Activated naive CD8-positive, alpha-beta T cell treated with anti-CD3 and anti-CD28 coated beads, Interleukin-2, amount 50 U/mL, for 16 hours (primary cell): ENCODE measurements around the gene DDX31.

Experiments
- DNase-seq: peaks from one replicate; pipeline ENCODE4 v3.0.0-alpha.2; 2020; ENCODE audit warnings: low read depth, low spot score

DDX31 gene

GRCh38 chr9:132637351-132637750 lies 32.4 kb downstream of the DDX31 start:
- DNase-seq = no peak

GRCh38 chr9:132634327-132634726 lies 35.5 kb downstream of the DDX31 start:
- DNase-seq = no peak

GRCh38 chr9:132632413-132633129 lies 37.2 kb downstream of the DDX31 start:
- no peak for DNase-seq

DNA sequence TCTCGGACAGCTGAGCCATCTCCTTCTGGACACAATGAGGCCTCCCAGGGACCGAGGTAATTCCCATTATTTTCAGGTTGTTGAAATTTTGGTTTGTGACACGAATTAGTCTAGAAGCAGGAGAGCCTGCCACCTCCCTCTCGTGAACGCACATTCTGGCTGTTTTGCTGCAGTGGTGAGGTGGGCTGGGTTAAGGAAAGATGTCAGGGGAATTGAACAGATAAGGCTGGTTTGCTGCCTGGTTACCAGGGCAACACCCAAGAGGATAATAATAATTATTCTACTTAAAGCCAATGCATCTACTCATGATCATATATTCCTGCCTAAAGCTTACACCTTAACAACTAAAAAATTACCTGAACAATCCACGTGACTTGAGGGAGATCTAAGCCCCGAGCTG lies 38.1 kb downstream of the DDX31 start:
- DNase-seq = no peak

DNA sequence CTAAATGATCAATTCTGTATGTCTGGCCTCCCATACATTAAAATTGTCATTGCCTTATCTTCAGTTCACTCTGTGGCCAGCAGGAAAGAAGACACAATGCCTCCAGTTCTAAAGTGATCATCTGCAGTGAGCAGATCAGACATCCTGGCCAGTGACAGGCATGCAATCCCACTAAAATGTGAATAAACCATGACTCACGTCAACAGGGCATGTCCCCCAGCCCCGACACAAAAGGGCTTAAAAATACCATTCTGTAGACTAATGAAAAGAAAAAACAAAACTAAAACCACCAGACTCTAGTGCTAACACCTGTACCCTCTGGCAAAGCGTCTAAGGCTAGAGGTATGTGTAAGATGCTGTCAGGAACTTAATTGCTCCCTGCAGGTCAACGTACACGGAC lies 38.5 kb downstream of the DDX31 start:
- no peak for DNase-seq

DNA sequence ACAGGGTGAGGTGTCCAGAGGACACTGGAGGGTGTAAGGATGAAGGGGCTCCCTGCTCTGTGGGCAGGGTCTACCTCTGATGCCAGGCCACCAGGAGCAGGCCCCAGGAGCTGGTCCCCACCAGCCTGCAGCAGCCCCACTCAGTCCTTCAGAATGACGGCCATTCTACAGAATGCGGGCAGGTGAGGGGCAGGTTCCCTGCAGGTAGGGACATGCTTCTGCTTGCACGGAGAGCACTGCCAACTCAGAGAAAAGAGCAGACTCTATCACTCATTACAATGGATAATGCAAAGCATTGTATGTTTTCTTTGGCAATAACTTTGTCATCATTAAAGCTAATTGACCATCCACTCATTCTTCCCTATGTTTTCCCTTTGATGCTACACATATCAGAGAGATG lies 39.0 kb downstream of the DDX31 start:
- DNase-seq = no peak

GRCh38 chr9:132630116-132630515 lies 39.7 kb downstream of the DDX31 start:
- no peak for DNase-seq

DNA sequence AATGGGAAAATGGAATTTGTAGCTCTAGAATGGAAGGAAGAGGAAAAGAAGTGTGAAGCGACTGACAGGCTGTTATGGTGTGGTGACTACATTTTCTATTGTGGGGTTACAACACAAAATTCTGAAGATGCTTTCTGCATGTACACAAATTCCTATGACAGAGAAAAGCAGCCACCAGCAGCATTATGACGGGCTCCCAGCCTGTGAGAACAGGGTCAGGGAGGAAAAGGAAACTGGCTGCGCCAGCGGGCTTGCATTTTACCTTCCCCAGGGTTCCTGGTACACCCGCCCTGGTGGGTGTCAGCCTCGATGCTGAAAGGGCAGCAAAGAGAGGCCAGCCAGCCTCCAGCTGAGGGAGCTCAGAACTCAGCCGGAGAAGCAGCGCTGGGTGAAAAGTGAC lies 41.0 kb downstream of the DDX31 start:
- no peak for DNase-seq

GRCh38 chr9:132627594-132627993 lies 42.2 kb downstream of the DDX31 start:
- no peak for DNase-seq

DNA sequence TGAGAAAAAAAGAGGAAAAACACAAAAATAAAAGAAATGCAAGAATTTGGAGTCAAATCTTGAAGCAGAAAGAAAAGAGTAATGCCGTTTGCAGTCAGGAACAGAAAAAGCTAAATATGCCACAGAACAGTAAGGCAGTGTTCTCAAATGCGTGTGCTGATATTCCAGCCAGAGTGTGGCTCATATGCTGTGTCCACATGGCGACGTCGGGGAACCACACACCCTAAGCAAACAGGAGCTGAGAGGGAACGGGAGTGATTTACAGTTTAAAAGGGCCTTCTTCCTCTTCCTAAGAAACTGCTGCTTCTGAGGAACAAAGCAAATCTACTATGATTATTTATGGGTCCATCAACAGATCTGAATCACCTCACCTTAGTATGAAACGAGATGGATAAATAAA lies 42.7 kb downstream of the DDX31 start:
- DNase-seq = no peak

- DNase-seq = no peak
Observed at GRCh38 chr9:132626285-132626684, 43.5 kb downstream of the DDX31 start.

DNA sequence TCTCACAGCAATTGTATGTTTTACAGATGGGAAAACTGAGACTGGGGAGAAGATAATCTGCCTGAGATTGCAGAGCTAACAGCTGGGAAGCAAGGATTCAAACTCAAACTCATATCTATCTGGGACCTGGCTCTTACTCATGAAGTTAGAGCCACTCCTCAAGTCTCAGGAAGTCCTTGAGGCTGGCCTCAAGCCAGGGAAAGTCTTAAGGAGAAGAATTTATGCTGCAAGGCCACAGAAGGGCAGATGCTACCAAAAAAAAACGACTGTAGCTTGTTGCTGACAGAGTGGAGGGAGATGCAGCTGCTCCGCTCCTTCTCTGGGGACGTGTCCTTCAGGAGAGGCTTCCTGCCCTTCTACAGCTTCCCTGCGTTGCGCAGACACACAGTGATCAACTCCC lies 47.6 kb downstream of the DDX31 start:
- no peak for DNase-seq

DNA sequence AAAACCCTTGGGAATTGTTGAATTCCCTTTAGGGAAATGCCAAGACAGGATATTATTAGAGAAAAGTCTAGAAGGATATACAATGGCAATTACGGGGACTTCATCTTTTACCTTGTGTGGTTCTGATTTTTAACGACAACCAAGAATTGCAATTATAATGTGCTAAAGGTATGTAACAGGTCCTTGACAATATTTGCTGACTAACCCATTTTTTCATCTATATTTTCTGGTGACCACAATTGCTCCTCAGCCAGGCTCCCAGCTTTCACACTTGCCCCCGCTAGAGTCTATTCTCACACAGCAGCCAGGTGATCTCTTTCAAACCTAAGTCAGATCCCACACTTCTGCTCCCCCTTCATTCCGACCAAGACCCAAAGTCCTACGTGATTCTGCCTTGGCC lies 53.1 kb downstream of the DDX31 start:
- DNase-seq = no peak

DNA sequence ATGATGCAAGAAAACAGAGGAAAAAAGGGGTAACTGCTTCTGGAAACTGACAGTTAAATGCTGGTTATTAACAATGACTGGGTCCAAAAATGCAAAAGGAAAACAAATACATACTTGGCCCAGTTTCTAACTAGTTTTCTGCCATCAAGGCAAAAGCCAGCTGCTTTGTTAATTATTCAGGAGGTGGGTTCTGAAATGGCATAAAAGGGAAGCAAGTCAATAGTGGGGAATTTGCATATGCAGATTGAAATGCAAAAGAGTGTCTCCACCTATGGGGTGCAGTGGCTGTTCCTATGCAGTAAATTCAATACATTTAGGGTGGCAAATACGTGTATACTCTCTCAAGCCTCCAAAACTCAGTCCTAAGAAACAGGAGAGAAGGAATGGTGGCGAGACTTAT lies 54.0 kb downstream of the DDX31 start:
- DNase-seq = no peak

- no peak for DNase-seq
Observed at GRCh38 chr9:132614324-132614723, 55.5 kb downstream of the DDX31 start.

GRCh38 chr9:132610661-132611060 lies 59.1 kb downstream of the DDX31 start:
- DNase-seq = no peak

- no peak for DNase-seq
Observed at GRCh38 chr9:132609829-132610228, 60.0 kb downstream of the DDX31 start.

DNA sequence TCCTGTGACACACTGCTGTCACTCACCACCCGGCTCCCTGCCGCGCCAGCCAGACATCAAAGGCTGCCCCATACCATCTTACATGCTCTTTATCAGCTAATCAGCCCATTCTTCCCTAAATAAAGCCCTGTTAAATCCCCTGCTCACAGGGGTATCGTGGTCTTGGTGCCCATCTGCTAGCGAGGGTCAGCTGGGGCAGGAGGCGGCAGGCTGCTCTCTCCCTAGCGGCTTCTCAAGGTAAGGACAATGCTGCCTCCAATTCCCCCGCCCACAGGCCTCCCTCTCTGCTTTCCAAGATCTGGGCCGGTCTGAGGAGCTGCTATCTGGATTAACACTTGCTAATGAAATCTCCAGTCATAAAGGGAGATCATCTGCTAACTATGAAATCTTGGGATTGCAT lies 60.6 kb downstream of the DDX31 start:
- DNase-seq = no peak

DNA sequence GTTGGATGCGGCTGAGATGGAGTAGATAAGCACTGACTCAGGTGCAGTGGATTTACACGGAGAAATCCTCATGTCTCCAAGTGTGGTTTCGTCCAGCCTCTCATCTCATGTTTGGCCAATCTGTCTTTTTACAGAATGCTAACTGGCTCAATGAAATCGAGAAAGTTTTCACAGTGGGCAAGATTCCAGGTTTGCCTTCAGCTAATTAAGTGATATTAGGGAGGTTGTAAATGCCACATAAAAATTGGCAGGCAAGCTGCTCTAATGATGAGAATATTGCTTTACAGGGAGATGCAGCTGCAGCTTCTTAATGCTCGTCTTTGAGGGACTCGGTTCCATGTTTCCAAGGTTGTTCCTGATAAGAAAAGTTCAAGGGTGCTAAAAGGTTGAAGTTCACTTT lies 63.7 kb downstream of the DDX31 start:
- no peak for DNase-seq

DNA sequence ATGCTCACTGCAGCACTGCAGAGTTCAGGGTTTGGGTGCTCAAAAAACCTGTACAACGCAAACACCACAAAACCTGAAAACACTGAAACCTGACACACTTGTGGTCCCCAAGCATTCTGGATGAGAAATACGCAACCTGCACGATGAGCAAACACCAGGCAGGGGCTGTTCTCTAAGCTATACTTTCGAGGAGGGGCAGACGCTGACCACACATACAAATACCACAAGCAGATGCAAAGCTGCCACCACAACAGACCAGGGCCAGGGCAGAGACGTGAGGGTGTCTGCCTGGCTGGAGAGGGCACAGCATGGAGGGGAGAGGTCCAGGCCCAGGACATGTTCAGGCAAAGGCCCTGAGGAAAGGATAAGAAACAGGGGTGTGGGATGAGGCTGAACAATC lies 64.4 kb downstream of the DDX31 start:
- no peak for DNase-seq

- DNase-seq = no peak
Observed at GRCh38 chr9:132602207-132602606, 67.6 kb downstream of the DDX31 start.

DNA sequence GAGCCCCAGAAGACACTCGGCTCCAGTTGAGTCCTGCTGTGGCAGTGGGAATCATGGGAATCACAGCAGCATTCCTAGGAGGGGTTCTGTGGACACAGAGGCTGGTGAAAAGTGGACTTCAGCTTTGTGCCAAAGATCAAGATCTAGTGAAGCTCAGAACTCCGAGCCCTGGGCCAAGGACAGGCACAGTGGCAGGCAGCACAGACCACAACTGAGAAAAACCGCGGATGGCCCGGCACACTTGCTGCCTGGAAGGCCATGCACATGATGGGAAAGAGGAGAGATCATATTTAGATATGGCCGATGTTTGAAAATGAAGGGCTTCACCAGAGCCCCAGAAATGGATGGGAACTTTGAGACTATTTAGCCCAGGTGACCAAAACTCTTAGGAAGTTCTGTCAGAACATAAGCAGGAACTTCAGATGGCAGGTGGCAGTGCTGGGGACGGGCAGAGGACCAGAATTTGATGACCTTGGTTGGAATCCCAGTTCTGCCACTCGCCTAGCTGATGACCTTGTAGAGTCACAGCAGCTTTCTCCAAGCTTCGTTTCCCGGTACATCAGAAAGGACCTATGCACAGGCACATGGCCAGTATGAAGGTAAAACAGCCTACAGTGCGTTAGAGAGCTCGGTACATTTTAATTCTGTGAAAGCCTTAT lies 69.3 kb downstream of the DDX31 start:
- no peak for DNase-seq

DNA sequence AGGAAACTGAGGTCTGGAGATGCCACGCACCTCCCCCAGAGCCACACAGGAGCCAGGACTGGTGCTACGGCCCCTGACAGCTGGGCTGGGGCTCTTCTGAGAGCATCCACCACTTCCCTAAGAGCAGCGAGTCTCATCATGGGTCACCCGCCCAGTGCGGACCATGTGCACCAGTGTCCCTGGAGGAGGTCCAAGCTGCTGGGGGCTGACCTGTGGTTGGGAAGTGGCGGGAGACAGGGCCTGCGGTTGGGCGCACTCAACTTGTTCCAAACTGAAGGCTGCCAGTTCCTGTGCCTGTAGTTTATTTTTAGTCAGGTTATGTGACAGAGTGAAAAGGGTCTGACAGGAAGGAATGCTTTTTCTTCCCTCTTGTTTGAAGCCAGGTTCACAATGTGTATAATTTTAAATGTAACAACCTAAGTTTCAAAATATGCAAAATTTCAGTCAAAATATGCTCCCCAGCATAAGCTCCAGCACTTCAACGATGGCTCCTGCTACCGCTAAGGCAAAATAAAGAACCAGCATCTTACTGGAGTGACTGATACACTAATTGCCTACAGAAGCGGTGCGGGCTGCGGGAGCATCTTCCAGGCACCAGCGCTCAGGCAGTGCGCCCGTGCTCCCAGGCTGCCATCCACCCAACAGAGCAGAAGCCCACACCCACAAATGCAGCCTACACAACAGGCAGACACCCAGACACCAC lies 72.6 kb downstream of the DDX31 start:
- no peak for DNase-seq
